ENCODE results near the gene AKAP3.

The AKAP3 gene

DNA sequence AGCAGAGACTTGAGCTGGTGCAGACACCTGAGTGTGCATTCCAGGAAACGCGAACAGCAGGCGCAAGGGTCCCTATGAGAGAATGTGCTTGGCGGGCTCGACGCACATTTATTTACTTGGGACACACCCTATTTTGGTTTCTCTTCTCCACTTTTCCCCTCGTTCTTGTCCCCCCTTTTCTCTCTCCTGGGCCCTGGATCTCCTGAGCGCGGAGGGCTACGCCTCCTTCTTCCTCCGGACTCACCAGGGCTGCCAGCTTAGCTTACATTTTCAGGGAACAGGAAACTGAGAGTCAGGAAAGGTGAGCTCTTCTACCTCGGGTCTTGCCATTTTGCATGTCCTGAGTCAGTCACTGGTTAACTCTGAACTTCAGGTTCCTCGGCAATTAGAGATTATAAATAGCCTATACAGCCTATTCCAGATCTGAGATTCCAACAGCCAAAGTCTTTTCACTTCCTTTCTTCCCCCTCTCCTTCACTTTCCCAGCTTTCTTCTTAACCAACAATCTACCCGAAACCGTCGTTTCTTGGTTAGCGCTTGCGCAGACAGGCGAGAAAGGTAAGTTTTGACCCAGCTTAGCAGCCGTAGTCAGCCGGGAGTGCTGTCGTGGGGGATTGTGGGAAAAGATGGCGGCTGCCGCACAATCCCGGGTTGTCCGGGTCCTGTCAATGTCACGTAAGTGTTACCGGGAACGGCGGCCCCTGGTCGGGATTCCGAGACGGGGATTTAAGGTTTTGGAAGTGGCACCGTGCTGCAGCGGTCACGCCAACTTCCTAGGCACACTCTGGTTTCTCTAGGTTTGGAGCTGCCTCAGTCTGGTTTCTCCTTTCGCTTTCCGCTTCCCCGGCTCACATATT is at the start of gene AKAP3, which contains the start of gene NDUFA9:
Gene AKAP3 (minus strand): TSS at position 551 of the 857 bp plus-strand sequence. CDS start 10,855 bp downstream, outside the sequence.
Gene NDUFA9 (plus strand): TSS at position 614 of the 857 bp plus-strand sequence. CDS start 13 bp downstream, at position 627.
- CTCF ChIA-PET = interaction anchor here (0.7 kb wide), 1 partner anchor 11 kb away, joined by 3 read pairs; no protein-coding TSS in a partner anchor
- POLR2A ChIA-PET = interaction anchor here (0.6 to 2.0 kb wide), 21 partner anchors 8 to 815 kb away, joined by 3 to 10 read pairs (median 3); partner anchors contain the start of gene FGF23
- peak; percentile 82 for DNase-seq (ENCODE audit: extremely low spot score)
- TF ChIP-seq NFRKB (IDR thresholded peaks at IDR 0.05) (peak; percentile 60; the same call in 1 of the 2 replicates), L3MBTL2 (conservative IDR thresholded peaks at IDR 0.05) (peak; percentile 75), SUZ12 (IDR thresholded peaks at IDR 0.05) (no peak), ELF4 (IDR thresholded peaks at IDR 0.05) (no peak), CTBP1 (IDR thresholded peaks at IDR 0.05; ENCODE audit: borderline replicate concordance) (no peak), FOXK2 (IDR thresholded peaks at IDR 0.05) (no peak), HDGF (IDR thresholded peaks at IDR 0.05; ENCODE audit: borderline replicate concordance) (no peak), ZNF384 (IDR thresholded peaks at IDR 0.05) (no peak), ARNT (IDR thresholded peaks at IDR 0.05) (no peak), FOXM1 (IDR thresholded peaks at IDR 0.05; ENCODE audit: borderline replicate concordance) (no peak), LEF1 (IDR thresholded peaks at IDR 0.05; ENCODE audit: borderline replicate concordance) (no peak), TARDBP (IDR thresholded peaks at IDR 0.05) (no peak), BHLHE40 (IDR thresholded peaks at IDR 0.05; ENCODE audit: borderline replicate concordance) (no peak), SP1 (IDR thresholded peaks at IDR 0.05) (no peak), FOXA1 (IDR thresholded peaks at IDR 0.05) (no peak)
- TF ChIP-seq, protein P1, sequence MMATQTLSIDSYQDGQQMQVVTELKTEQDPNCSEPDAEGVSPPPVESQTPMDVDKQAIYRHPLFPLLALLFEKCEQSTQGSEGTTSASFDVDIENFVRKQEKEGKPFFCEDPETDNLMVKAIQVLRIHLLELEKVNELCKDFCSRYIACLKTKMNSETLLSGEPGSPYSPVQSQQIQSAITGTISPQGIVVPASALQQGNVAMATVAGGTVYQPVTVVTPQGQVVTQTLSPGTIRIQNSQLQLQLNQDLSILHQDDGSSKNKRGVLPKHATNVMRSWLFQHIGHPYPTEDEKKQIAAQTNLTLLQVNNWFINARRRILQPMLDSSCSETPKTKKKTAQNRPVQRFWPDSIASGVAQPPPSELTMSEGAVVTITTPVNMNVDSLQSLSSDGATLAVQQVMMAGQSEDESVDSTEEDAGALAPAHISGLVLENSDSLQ (IDR thresholded peaks at IDR 0.05) = peak; percentile 30; the same call in 1 of the 2 replicates

DNA sequence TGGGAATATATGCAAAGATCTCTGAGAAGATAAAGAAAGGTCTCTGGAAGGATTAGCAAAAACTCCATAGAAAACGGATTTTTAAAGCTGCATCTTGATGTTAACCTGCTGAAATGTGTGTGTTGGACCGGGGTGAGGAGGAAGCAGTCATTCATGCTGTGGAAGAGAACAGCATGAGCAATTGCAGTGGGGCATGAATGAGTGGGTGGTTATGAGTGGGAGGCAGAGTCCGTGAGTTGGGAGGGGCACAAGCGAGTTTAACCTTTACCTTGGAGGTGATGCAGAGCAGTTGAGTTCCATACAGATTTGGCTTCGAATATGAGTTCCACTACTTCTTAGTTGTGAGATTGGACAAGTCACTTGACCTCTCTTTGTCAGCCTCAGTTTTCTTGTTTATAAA is 41.9 kb upstream of the AKAP3 start:
- ChIA-PET POLR2A (no interaction called here), CTCF (no interaction called here)
- DNase-seq (ENCODE audit: extremely low spot score) = no peak
- no peak for TF ChIP-seq NFRKB (IDR thresholded peaks at IDR 0.05)
- TF ChIP-seq ZNF384 (IDR thresholded peaks at IDR 0.05) = no peak
- no peak for TF ChIP-seq FOXM1 (IDR thresholded peaks at IDR 0.05; ENCODE audit: borderline replicate concordance)
- no peak for TF ChIP-seq CTBP1 (IDR thresholded peaks at IDR 0.05; ENCODE audit: borderline replicate concordance)
- no peak for TF ChIP-seq ARNT (IDR thresholded peaks at IDR 0.05)
- no peak for TF ChIP-seq TARDBP (IDR thresholded peaks at IDR 0.05)
- no peak for TF ChIP-seq LEF1 (IDR thresholded peaks at IDR 0.05; ENCODE audit: borderline replicate concordance)
- TF ChIP-seq FOXK2 (IDR thresholded peaks at IDR 0.05) = no peak

DNA sequence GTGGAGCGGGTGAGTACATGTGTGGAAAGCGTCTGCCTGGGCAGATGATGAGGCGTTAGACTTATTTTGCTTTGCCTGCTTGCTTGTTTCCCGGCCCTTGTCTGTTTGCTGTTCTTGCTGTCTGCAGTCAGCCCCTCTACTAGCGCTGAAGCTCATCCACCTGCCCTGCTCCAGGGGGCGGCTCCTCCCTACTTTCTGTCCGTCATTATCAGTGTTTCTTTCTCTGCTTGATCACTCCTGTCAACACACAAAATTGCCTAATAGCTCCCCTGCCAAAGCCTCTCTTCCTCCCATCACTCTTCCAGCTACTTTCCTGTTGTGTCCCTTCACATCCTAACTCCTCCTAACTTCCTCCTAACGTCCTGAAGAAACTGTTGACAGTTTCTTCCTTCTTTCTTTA is 36.5 kb upstream of the AKAP3 start:
- DNase-seq (ENCODE audit: extremely low spot score) = no peak
- POLR2A ChIA-PET = no interaction called here
- TF ChIP-seq NFRKB (IDR thresholded peaks at IDR 0.05) = no peak
- no peak for TF ChIP-seq SP1 (IDR thresholded peaks at IDR 0.05)
- TF ChIP-seq L3MBTL2 (conservative IDR thresholded peaks at IDR 0.05) = no peak
- no peak for TF ChIP-seq ARNT (IDR thresholded peaks at IDR 0.05)
- no peak for TF ChIP-seq TARDBP (IDR thresholded peaks at IDR 0.05)
- no peak for TF ChIP-seq LEF1 (IDR thresholded peaks at IDR 0.05; ENCODE audit: borderline replicate concordance)
- no peak for TF ChIP-seq ELF4 (IDR thresholded peaks at IDR 0.05)
- CTCF ChIA-PET = no interaction called here

DNA sequence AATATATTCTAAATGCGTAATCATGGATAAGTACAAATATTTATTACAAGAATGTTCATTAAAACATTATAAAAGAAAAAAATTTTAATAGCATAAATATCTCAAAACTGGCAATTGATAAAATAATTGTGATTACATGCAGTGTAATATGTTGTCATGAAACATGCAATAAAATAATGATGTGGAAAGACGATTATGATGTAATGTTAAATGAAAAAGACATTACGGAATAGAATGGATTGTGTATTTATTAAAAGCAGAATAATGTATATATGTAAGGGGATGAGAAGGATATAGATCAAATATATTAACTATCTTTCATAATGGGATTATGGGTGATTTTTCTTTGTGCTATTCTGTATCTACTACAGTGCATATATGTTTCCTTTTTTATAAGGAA is 32.9 kb upstream of the AKAP3 start:
- no peak for DNase-seq (ENCODE audit: extremely low spot score)
- ChIA-PET CTCF (no interaction called here), POLR2A (no interaction called here)
- no peak for TF ChIP-seq FOXA1 (IDR thresholded peaks at IDR 0.05)
- TF ChIP-seq HDGF (IDR thresholded peaks at IDR 0.05; ENCODE audit: borderline replicate concordance) = no peak
- no peak for TF ChIP-seq SP1 (IDR thresholded peaks at IDR 0.05)
- no peak for TF ChIP-seq ARNT (IDR thresholded peaks at IDR 0.05)
- no peak for TF ChIP-seq L3MBTL2 (conservative IDR thresholded peaks at IDR 0.05)
- no peak for TF ChIP-seq FOXK2 (IDR thresholded peaks at IDR 0.05)
- TF ChIP-seq NFRKB (IDR thresholded peaks at IDR 0.05) = no peak
- TF ChIP-seq ZNF384 (IDR thresholded peaks at IDR 0.05) = no peak
- TF ChIP-seq SUZ12 (IDR thresholded peaks at IDR 0.05) = no peak
- no peak for TF ChIP-seq FOXM1 (IDR thresholded peaks at IDR 0.05; ENCODE audit: borderline replicate concordance)
- TF ChIP-seq BHLHE40 (IDR thresholded peaks at IDR 0.05; ENCODE audit: borderline replicate concordance) = no peak
- TF ChIP-seq CTBP1 (IDR thresholded peaks at IDR 0.05; ENCODE audit: borderline replicate concordance) = no peak
- TF ChIP-seq, protein P1 (IDR thresholded peaks at IDR 0.05) = no peak

DNA sequence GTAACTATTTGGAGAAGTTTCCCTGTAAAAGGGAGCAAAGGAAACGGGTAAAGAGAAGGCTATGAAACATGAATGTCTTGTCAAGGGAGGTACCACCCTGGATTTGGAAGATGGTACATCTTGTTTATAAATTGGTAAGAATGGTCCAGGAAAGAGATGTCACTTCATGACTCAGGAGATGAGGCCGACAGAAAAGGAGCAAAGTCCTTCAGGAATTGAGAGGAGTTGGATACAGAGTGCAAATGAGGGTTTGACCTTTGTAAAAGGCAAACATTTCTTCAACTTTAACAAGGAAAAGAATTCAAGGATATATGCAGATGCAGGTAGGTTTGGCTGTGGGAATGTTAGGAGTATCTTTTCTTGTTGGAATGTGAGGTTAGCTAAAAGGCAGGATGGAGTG is 30.9 kb upstream of the AKAP3 start:
- ChIA-PET POLR2A (no interaction called here), CTCF (no interaction called here)
- DNase-seq (ENCODE audit: extremely low spot score) = no peak
- TF ChIP-seq LEF1 (IDR thresholded peaks at IDR 0.05; ENCODE audit: borderline replicate concordance) (no peak), FOXK2 (IDR thresholded peaks at IDR 0.05) (no peak), CTBP1 (IDR thresholded peaks at IDR 0.05; ENCODE audit: borderline replicate concordance) (no peak), SUZ12 (IDR thresholded peaks at IDR 0.05) (no peak), ELF4 (IDR thresholded peaks at IDR 0.05) (no peak), HDGF (IDR thresholded peaks at IDR 0.05; ENCODE audit: borderline replicate concordance) (no peak), ZNF384 (IDR thresholded peaks at IDR 0.05) (no peak), L3MBTL2 (conservative IDR thresholded peaks at IDR 0.05) (no peak), NFRKB (IDR thresholded peaks at IDR 0.05) (no peak)
- TF ChIP-seq, protein P1 (IDR thresholded peaks at IDR 0.05) = no peak

DNA sequence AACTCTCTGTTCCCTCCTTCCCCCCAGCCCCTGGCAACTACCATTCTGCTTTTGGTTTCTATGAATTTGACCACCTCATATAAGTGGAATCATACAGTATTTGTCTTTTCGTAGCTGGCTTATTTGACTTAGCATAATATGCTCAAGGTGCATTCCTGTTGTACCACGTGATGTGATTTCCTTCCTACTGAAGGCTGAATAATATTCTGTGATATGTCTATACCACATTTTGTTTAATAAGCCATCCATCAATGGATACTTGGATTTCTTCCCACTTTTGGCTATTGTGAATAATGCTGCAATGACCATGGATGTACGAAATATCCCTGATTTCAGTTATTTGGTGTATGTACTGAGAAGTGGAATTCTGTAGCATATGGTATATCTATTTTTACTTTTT is 16.4 kb upstream of the AKAP3 start:
- no peak for DNase-seq (ENCODE audit: extremely low spot score)
- TF ChIP-seq TARDBP (IDR thresholded peaks at IDR 0.05) = no peak
- no peak for TF ChIP-seq L3MBTL2 (conservative IDR thresholded peaks at IDR 0.05)
- TF ChIP-seq, protein P1 (IDR thresholded peaks at IDR 0.05) = no peak
- no peak for TF ChIP-seq NFRKB (IDR thresholded peaks at IDR 0.05)
- CTCF ChIA-PET = no interaction called here
- POLR2A ChIA-PET = no interaction called here

Measured in HEK293T (cell line).